GM23248 (cell line): ENCODE data around the gene NRDE2.

Experiments used
- EZH2 ChIP-seq: fragments of 200-600 bp; sonication (generic); IDR thresholded peaks from 2 replicates; pipeline ENCODE4 v1.6.1; 2018; ENCODE audit warnings: antibody characterized with exemption, mild to moderate bottlenecking; ENCODE audit not compliant: insufficient read depth, poor library complexity, severe bottlenecking
- EZH2phosphoT487 ChIP-seq: fragments of 200-600 bp; sonication (generic); IDR thresholded peaks from 2 replicates; pipeline ENCODE4 v1.6.1; 2018; ENCODE audit warnings: antibody characterized with exemption, moderate library complexity, mild to moderate bottlenecking, low read depth; ENCODE audit not compliant: insufficient read depth

DNA sequence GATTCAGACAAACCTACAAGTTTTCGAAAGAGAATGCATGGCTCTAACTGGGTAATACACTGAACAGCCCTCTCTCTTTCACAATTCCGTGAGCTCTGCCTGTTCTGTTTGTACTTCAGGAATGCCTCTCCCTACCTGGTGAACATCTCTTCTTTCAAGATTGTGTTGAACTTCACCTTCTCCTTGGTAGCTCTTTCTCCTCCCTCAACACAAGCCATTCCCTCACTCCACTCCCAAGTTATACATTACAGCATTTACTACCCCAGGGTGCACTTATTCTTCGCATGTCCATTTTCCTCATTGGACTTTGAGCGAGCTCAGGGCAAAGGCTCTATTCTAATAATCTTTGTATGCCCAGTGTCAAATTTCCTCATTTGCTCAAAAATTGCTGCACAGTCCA, 28.3 kb downstream of the NRDE2 start:
- TF ChIP-seq EZH2 (no peak), EZH2phosphoT487 (no peak)
